ENCODE results near the gene SPDL1.

SPDL1 gene

DNA sequence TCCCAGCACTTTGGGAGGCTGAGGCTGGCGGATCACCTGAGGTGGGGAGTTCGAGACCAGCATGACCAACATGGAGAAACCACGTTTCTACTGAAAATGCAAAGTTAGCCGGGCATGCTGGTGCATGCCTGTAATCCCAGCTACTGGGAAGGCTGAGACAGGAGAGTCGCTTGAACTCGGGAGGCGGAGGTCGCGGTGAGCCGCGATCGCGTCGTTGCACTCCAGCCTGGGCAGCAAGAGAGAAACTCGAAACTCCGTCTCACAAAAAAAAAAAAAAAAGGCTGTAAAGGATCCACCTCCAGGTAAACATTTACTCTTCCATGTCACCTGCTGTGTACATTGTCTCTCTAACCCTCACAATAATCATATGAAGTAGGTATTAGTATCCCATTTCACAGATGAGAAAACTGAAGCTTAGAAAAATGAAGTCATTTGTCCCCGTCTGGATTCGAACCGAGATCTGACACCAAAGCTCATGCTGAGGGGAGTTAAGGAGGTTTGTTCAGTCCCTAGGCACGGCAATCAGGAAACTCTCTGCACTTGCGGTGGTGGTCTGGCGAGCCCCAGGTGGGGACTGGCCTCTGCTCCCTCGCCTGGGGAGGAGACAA, 53.0 kb downstream of the SPDL1 start:
- DNase-seq, result no peak
- no peaks in the 10 kb centered on the region for H3K36me3 ChIP-seq
- no peak overlapping the region for H3K27ac ChIP-seq
- TF ChIP-seq, protein P1, sequence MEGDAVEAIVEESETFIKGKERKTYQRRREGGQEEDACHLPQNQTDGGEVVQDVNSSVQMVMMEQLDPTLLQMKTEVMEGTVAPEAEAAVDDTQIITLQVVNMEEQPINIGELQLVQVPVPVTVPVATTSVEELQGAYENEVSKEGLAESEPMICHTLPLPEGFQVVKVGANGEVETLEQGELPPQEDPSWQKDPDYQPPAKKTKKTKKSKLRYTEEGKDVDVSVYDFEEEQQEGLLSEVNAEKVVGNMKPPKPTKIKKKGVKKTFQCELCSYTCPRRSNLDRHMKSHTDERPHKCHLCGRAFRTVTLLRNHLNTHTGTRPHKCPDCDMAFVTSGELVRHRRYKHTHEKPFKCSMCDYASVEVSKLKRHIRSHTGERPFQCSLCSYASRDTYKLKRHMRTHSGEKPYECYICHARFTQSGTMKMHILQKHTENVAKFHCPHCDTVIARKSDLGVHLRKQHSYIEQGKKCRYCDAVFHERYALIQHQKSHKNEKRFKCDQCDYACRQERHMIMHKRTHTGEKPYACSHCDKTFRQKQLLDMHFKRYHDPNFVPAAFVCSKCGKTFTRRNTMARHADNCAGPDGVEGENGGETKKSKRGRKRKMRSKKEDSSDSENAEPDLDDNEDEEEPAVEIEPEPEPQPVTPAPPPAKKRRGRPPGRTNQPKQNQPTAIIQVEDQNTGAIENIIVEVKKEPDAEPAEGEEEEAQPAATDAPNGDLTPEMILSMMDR (IDR thresholded peaks at IDR 0.05; ENCODE audit: low read depth, low read length), result no peak
- H3K4me3 ChIP-seq (ENCODE audit: low read depth, low read length), result no peak overlapping the region
- peaks cover 56% of the 10 kb centered on the region for H3K27me3 ChIP-seq (ENCODE audit: insufficient read depth, low read depth, severe bottlenecking)
- peaks cover 2% of the 10 kb centered on the region for H3K9me3 ChIP-seq (ENCODE audit: severe bottlenecking)

DNA sequence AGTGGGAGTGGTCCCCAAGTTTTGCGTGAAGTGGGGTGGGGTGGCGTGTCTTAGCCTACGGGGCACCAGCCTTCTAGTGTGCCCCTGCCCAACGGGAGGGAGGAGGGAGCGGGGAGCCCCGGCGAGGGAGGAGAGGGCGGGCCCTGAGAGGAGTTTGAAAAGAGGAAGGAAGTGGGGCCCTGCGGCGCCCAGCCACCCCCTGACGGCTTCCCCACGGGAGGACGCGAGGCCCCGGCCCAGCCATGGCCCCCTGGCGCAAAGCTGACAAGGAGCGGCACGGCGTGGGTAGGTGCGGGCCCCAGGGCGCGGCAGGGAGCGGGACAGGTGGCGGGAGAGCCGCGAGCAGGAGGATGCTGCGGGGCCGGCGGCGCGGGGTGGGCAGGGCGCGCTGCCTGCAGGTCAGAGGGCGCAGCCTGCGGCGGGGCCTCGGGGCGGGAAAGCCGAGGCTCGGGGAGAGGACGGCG, 53.5 kb downstream of the SPDL1 start, which contains the start of gene DOCK2:
Gene DOCK2, plus strand, starts transcription at position 191 of the 464 bp plus-strand sequence. Its CDS starts 52 bp downstream, at position 243.
- Histone ChIP-seq H3K27me3 (ENCODE audit: insufficient read depth, low read depth, severe bottlenecking) (peaks cover 56% of the 10 kb centered on the region), H3K4me3 (ENCODE audit: low read depth, low read length) (no peak within 1 kb of the TSS), H3K36me3 (no peaks in the 10 kb centered on the region), H3K9me3 (ENCODE audit: severe bottlenecking) (peaks cover 2% of the 10 kb centered on the region), H3K27ac (no peak within 1 kb of the TSS)
- DNase-seq, result no peak
- TF ChIP-seq, protein P1 (IDR thresholded peaks at IDR 0.05; ENCODE audit: low read depth, low read length), result no peak

DNA sequence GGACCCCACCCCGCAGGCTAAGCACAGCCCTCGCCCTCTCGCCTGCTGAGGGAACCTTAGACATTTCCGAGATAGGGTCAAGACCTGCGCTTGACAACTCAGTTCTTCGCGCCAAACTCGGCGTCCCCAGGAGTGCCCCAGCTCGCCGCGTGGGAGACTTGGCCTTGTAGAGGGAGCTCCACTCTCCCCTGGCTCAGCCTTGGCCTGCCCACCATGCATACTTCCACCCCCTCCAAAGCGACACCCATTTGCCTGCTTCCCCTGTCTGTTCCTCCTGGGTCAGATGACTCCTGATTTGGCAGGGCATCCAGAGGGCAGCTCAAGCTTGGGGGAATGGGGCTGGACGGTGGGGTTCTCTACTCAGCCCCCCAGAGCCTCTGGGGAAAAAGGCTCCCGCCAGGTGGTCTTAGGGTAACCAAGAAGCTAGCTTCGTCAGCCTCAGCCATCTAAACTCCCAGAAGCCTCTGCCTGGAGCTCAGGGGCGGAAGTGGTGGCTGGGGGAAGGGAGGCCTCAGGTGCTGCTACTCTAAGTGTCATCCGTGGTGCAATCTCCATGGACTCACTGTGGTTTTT, 54.1 kb downstream of the SPDL1 start:
- Histone ChIP-seq H3K4me3 (ENCODE audit: low read depth, low read length) (no peak overlapping the region), H3K9me3 (ENCODE audit: severe bottlenecking) (peaks cover 2% of the 10 kb centered on the region), H3K27ac (no peak overlapping the region)

DNA sequence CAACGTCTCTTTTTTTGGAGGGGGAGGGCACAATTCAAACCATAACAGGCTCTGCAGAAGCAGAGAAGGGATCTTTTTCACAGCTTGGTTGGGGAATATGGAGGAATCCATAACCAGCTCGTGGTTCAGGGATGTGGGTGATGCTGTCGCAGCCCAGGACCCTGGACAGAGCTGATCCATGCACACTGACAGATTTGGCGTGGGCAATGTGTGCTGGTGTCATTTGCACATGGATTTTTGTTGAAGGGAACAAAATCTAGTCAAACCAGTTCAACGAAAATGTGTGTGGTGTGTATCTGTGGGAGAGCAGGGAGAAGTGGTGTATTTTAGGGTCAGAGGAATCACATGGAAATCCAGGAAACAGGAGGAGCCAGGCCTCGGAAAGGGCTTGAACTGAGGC, 57.7 kb downstream of the SPDL1 start:
- Histone ChIP-seq H3K27me3 (ENCODE audit: insufficient read depth, low read depth, severe bottlenecking) (peaks cover 81% of the 10 kb centered on the region), H3K36me3 (no peaks in the 10 kb centered on the region), H3K27ac (no peak overlapping the region), H3K4me3 (ENCODE audit: low read depth, low read length) (no peak overlapping the region), H3K9me3 (ENCODE audit: severe bottlenecking) (peaks cover 2% of the 10 kb centered on the region)
- no peak for DNase-seq
- TF ChIP-seq, protein P1 (IDR thresholded peaks at IDR 0.05; ENCODE audit: low read depth, low read length), result no peak

More for the DNA sequence above, 54.1 kb downstream of the SPDL1 start:
- Histone ChIP-seq H3K36me3 (no peaks in the 10 kb centered on the region), H3K27me3 (ENCODE audit: insufficient read depth, low read depth, severe bottlenecking) (peaks cover 61% of the 10 kb centered on the region)
- TF ChIP-seq, protein P1 (IDR thresholded peaks at IDR 0.05; ENCODE audit: low read depth, low read length), result no peak
- DNase-seq, result no peak

DNA sequence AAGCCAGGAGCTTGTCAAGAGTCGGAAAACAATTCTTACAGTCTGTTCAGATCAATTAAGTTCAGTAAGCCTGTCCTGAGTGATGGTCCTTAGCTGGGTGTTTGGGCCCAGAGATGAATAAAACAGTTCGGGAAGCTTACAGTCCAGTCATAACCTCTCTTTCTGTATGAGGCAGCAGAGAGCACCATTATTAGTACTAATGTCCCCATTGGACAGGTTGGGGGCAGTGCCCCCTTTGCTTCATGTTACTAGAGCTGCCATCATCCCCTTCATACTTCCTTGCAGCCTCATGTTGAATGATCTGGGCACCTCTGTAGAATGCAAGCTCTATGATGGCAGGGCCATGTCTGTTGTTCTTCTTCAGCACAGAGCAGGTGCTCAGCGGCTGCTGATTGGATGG, 63.3 kb downstream of the SPDL1 start:
- H3K36me3 ChIP-seq, result no peaks in the 10 kb centered on the region
- H3K27ac ChIP-seq, result no peak overlapping the region
- no peaks in the 10 kb centered on the region for H3K9me3 ChIP-seq (ENCODE audit: severe bottlenecking)
- H3K4me3 ChIP-seq (ENCODE audit: low read depth, low read length), result no peak overlapping the region
- TF ChIP-seq, protein P1 (IDR thresholded peaks at IDR 0.05; ENCODE audit: low read depth, low read length), result no peak
- peaks cover 81% of the 10 kb centered on the region for H3K27me3 ChIP-seq (ENCODE audit: insufficient read depth, low read depth, severe bottlenecking)
- no peak for DNase-seq
